ENCODE measurements around the gene VANGL1. TPM values are rescaled to one million over a fixed set of nuclear protein-coding genes. Genes with fewer than 3 reads are reported as not detected.

Gene VANGL1
- total and polyA plus RNA-seq, 4 donors, result 1.6 to 10.9 (median 5.4) TPM

- Histone ChIP-seq H3K27ac (ENCODE audit: low read depth in 1 of 2, low read length in 1 of 2) (no peak overlapping the region), H3K9me3 (ENCODE audit: control insufficient read depth in 4 of 4, insufficient read depth in 3 of 4, low read length in 3 of 4) (no peaks in the 10 kb centered on the region), H3K36me3 (ENCODE audit: control insufficient read depth in 4 of 4, insufficient read depth in 4 of 4, low read length in 4 of 4) (peaks cover 0 to 10% (median 0%) of the 10 kb centered on the region in 4 donors), H3K4me1 (ENCODE audit: control insufficient read depth in 5 of 5, insufficient read depth in 5 of 5, low read length in 5 of 5) (peaks cover 1 to 19% (median 10%) of the 10 kb centered on the region in 5 donors), H3K9ac (ENCODE audit: insufficient read depth in 1 of 2, low read length in 2 of 2) (no peak overlapping the region), H3K4me3 (no peak overlapping the region), H3K27me3 (ENCODE audit: control insufficient read depth in 3 of 3, insufficient read depth in 3 of 3, low read length in 2 of 3) (no peaks in the 10 kb centered on the region)
- WGBS, 2 donors, result 38 to 51% methylated on average over 8 of the region's 8 CpGs
- DNase-seq (peak in 2 of 3 donors; percentile 71), ATAC-seq (ENCODE audit: insufficient read depth, low FRiP score) (no peak)
- TF ChIP-seq, protein P1, sequence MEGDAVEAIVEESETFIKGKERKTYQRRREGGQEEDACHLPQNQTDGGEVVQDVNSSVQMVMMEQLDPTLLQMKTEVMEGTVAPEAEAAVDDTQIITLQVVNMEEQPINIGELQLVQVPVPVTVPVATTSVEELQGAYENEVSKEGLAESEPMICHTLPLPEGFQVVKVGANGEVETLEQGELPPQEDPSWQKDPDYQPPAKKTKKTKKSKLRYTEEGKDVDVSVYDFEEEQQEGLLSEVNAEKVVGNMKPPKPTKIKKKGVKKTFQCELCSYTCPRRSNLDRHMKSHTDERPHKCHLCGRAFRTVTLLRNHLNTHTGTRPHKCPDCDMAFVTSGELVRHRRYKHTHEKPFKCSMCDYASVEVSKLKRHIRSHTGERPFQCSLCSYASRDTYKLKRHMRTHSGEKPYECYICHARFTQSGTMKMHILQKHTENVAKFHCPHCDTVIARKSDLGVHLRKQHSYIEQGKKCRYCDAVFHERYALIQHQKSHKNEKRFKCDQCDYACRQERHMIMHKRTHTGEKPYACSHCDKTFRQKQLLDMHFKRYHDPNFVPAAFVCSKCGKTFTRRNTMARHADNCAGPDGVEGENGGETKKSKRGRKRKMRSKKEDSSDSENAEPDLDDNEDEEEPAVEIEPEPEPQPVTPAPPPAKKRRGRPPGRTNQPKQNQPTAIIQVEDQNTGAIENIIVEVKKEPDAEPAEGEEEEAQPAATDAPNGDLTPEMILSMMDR (IDR thresholded peaks at IDR 0.05; ENCODE audit: control extremely low read depth, extremely low read depth), result peak; percentile 19
These were observed 65.0 kb downstream of the VANGL1 start for GRCh38 chr1:115706587-115707425.

DNA sequence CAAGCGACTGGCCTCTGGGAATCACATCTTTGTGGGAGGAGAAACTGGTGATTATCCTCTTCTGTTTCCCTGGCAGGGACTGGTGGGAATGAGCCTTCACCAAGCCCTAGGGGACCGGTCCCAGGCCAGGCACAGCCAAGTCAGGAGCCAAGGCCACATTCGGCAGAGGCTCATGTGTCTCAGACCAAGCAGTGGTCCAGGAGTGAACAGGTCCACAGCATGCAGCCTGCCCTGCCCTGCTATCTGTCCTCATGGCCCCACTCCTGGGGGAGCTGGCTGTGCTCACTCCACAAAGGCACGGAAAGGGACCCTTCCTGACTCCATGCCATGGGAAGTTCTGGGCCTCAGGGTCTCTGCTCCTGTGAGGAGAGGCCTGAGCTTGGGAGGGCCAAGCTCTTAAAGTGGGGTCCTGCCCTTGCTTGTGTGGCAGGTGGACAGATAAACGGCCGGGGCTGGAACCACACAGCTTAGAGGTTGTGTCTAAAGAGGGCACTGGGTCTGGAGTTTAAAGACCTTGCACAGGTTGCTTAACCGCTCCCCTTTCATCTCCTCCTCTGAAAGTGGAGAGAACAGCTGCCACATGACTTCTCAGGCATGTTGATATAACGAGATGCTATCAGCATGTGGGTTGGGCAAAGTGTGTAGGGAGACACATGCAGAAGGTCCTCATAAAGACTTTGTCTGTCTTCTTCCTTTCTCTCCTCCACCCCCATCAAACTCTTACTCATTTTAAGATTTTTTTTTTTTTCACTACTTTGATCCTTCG is 69.3 kb downstream of the VANGL1 start:
- peaks cover 0 to 15% (median 8%) of the 10 kb centered on the region in 5 donors for H3K4me1 ChIP-seq (ENCODE audit: control insufficient read depth in 5 of 5, insufficient read depth in 5 of 5, low read length in 5 of 5)
- peaks cover 0 to 3% (median 0%) of the 10 kb centered on the region in 4 donors for H3K36me3 ChIP-seq (ENCODE audit: control insufficient read depth in 4 of 4, insufficient read depth in 4 of 4, low read length in 4 of 4)
- ATAC-seq (ENCODE audit: insufficient read depth, low FRiP score) (no peak), DNase-seq (peak in 1 of 3 donors; percentile 41)
- peaks cover 0 to 1% (median 0%) of the 10 kb centered on the region in 4 donors for H3K9me3 ChIP-seq (ENCODE audit: control insufficient read depth in 4 of 4, insufficient read depth in 3 of 4, low read length in 3 of 4)
- 57 to 65% methylated on average over 9 of the region's 9 CpGs for WGBS, 2 donors
- no peak overlapping the region for H3K27ac ChIP-seq (ENCODE audit: low read depth in 1 of 2, low read length in 1 of 2)
- no peaks in the 10 kb centered on the region for H3K27me3 ChIP-seq (ENCODE audit: control insufficient read depth in 3 of 3, insufficient read depth in 3 of 3, low read length in 2 of 3)
- no peak overlapping the region for H3K9ac ChIP-seq (ENCODE audit: insufficient read depth in 1 of 2, low read length in 2 of 2)
- TF ChIP-seq, protein P1 (IDR thresholded peaks at IDR 0.05; ENCODE audit: control extremely low read depth, extremely low read depth), result no peak
- no peak overlapping the region for H3K4me3 ChIP-seq

DNA sequence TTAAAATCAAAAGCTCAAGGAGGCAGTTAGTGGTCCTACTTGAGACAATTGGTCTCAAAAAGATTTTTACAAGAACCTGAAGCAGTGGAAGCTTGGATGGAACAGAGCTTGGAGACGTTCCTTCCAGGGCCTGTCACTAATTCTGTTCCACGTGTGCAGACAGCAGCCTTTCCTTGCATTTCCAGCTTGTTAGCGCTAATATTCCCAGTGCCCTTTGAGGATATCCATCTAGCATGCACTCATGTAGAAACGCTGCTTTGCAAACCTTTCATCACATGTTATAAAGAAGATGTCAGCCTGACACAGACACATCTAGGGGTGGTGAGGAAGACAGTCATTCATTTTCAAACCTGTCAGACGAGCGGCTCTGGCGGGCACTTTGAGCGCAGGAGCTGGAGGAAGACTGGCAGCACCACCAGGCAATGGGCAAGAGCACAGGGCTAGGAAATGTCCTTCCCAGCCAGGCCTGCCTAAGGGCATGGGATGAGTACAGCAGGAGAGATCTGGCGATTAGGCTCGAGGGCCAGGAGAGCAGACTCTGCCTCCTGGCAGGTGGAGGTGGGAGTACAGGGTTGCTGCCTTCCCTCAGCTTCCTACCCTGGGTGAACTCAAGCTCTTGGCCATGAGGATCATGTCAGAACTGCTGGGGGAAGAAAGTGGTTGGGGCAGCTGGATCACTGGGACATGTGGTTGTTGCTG is 71.3 kb downstream of the VANGL1 start:
- DNase-seq, result no peak
- Histone ChIP-seq H3K9ac (ENCODE audit: insufficient read depth in 1 of 2, low read length in 2 of 2) (no peak overlapping the region), H3K36me3 (ENCODE audit: control insufficient read depth in 4 of 4, insufficient read depth in 4 of 4, low read length in 4 of 4) (peaks cover 0 to 3% (median 0%) of the 10 kb centered on the region in 4 donors), H3K27me3 (ENCODE audit: control insufficient read depth in 3 of 3, insufficient read depth in 3 of 3, low read length in 2 of 3) (no peaks in the 10 kb centered on the region), H3K27ac (ENCODE audit: low read depth in 1 of 2, low read length in 1 of 2) (no peak overlapping the region), H3K9me3 (ENCODE audit: control insufficient read depth in 4 of 4, insufficient read depth in 3 of 4, low read length in 3 of 4) (peaks cover 0 to 1% (median 0%) of the 10 kb centered on the region in 4 donors), H3K4me1 (ENCODE audit: control insufficient read depth in 5 of 5, insufficient read depth in 5 of 5, low read length in 5 of 5) (peaks cover 0 to 10% (median 0%) of the 10 kb centered on the region in 5 donors), H3K4me3 (no peak overlapping the region)
- TF ChIP-seq, protein P1 (IDR thresholded peaks at IDR 0.05; ENCODE audit: control extremely low read depth, extremely low read depth), result no peak
- ATAC-seq (ENCODE audit: insufficient read depth, low FRiP score), result no peak
- WGBS, 2 donors, result 81 to 88% methylated on average over 10 of the region's 10 CpGs

Data from lung (tissue), 12 donors.